GM12878 (cell line): Measurements from ENCODE around the gene KDM6A. TPM values are rescaled to one million over a fixed set of nuclear protein-coding genes. Genes with fewer than 3 reads are reported as not detected.

Source experiments
- ATAC-seq: fragments of 200-7000 bp; cut with Tn5 transposase; 3 replicates; pipeline ENCODE4 v1.9.1; 2020; ENCODE audit warnings: mild to moderate bottlenecking, moderate library complexity
- BruUV-seq: library from RNA; stranded (reverse); fragments of 400-500 nt; replicated peaks from 2 replicates; lab custom pipeline; 2021; lab: Mats Ljungman, UMichigan
- CTCF ChIA-PET: fragments of 300-600 bp; sonication (Branson Sonifier 250); formaldehyde crosslinking; extraction: SDS; loops from one replicate; lab custom pipeline; 2021; ENCODE audit warnings: inconsistent platforms; lab: Yijun Ruan, JAX
- POLR2A ChIA-PET: fragments of 350-600 bp; formaldehyde crosslinking; extraction: SDS; loops from one replicate; lab custom pipeline; 2021; ENCODE audit warnings: inconsistent platforms; lab: Charles Lee
- RAD21 ChIA-PET: fragments of 300-600 bp; sonication (Branson Sonifier 250); formaldehyde crosslinking; loops from one replicate; lab custom pipeline; 2023; ENCODE audit warnings: antibody characterized with exemption; ENCODE audit not compliant: unreplicated experiment; lab: Charles Lee
- SMC1A ChIA-PET: fragments of 300-600 bp; sonication (Branson Sonifier 250); formaldehyde crosslinking; loops from one replicate; lab custom pipeline; 2023; ENCODE audit not compliant: unreplicated experiment, uncharacterized antibody; lab: Charles Lee
- DNase-seq: peaks from one replicate; pipeline ENCODE4 v3.0.0-alpha.2; 2011; ENCODE audit warnings: low read depth, low spot score
- FAIRE-seq: peaks from 3 replicates; lab custom pipeline; 2011; peaks lifted over from hg19 to GRCh38; lab: Jason Lieb, UNC
- H2AFZ ChIP-seq: 2 replicates; pipeline ENCODE4 v1.6.0; 2011; ENCODE audit warnings: low read depth, low read length, control low read depth; ENCODE audit not compliant: control insufficient read depth
- H3K27ac ChIP-seq: 2 replicates; pipeline ENCODE4 v1.5.1; 2011; ENCODE audit warnings: control low read depth; ENCODE audit not compliant: control insufficient read depth, insufficient read depth
- H3K27me3 ChIP-seq, 2 experiments: replicated peaks in 1 of 2; 2 replicates each; pipeline versions ENCODE4 v1.6.0 to v1.6.1; 2011; ENCODE audit warnings: low read length in 1 of 2; ENCODE audit not compliant: control insufficient read depth in 2 of 2, insufficient read depth in 2 of 2
- H3K36me3 ChIP-seq, 2 experiments: 2 replicates each; pipeline ENCODE4 v1.5.1; 2011; ENCODE audit warnings: low read length in 1 of 2; ENCODE audit not compliant: control insufficient read depth in 2 of 2, insufficient read depth in 2 of 2
- H3K4me1 ChIP-seq: 2 replicates; pipeline ENCODE4 v1.6.1; 2011; ENCODE audit warnings: mild to moderate bottlenecking, low read length, moderate library complexity, mixed read lengths; ENCODE audit not compliant: control insufficient read depth, insufficient read depth
- H3K4me2 ChIP-seq: 2 replicates; pipeline ENCODE4 v1.6.0; 2011; ENCODE audit warnings: control low read depth; ENCODE audit not compliant: control insufficient read depth, insufficient read depth
- H3K4me3 ChIP-seq: fragments of 200-600 bp; sonication (generic); 2 replicates; pipeline ENCODE4 v1.5.1; 2016
- H3K79me2 ChIP-seq: 2 replicates; pipeline ENCODE4 v1.6.0; 2011; ENCODE audit warnings: low read length; ENCODE audit not compliant: control insufficient read depth, insufficient read depth
- H3K9ac ChIP-seq: 2 replicates; pipeline ENCODE4 v1.8.0; 2011; ENCODE audit warnings: low read length, control low read depth, mixed read lengths; ENCODE audit not compliant: control insufficient read depth, insufficient read depth
- H3K9me3 ChIP-seq: replicated peaks from 3 replicates; pipeline ENCODE4 v1.5.1; 2011; ENCODE audit warnings: mild to moderate bottlenecking, low read length; ENCODE audit not compliant: control insufficient read depth, insufficient read depth
- H4K20me1 ChIP-seq: 2 replicates; pipeline ENCODE4 v1.6.0; 2011; ENCODE audit not compliant: control insufficient read depth, insufficient read depth
- BACH1 ChIP-seq: fragments of 450-650 bp; IDR thresholded peaks from 2 replicates; pipeline ENCODE4 v1.6.1; 2017; ENCODE audit warnings: mild to moderate bottlenecking, borderline replicate concordance
- E2F8 ChIP-seq: fragments of 450-650 bp; IDR thresholded peaks from 2 replicates; pipeline ENCODE4 v1.6.1; 2018; ENCODE audit warnings: mild to moderate bottlenecking, low read depth, moderate library complexity; ENCODE audit not compliant: partially characterized antibody
- FOS ChIP-seq: IDR thresholded peaks from 3 replicates; pipeline ENCODE4 v1.6.1; 2011; ENCODE audit warnings: borderline replicate concordance; ENCODE audit not compliant: insufficient read length; ENCODE audit errors: extremely low read depth
- HCFC1 ChIP-seq: fragments of 150-350 bp; IDR thresholded peaks from 2 replicates; pipeline ENCODE4 v1.6.1; 2014; ENCODE audit warnings: low read length
- IKZF1 ChIP-seq: fragments of 450-650 bp; conservative IDR thresholded peaks from 2 replicates; pipeline ENCODE4 v1.6.1; 2017; ENCODE audit warnings: antibody characterized with exemption, mild to moderate bottlenecking
- JUNB ChIP-seq: IDR thresholded peaks from 2 replicates; pipeline ENCODE4 v1.6.1; 2016; ENCODE audit warnings: antibody characterized with exemption, mild to moderate bottlenecking
- JUND ChIP-seq: IDR thresholded peaks from 2 replicates; pipeline ENCODE4 v1.6.1; 2012; ENCODE audit warnings: low read depth, mild to moderate bottlenecking, low read length, improper control_type of control experiment, moderate library complexity
- KAT2A ChIP-seq: conservative IDR thresholded peaks from 2 replicates; pipeline ENCODE4 v1.6.1; 2011; ENCODE audit warnings: low read depth, low read length; ENCODE audit not compliant: control insufficient read depth
- MTA3 ChIP-seq: IDR thresholded peaks from 2 replicates; pipeline ENCODE4 v1.6.1; 2012; ENCODE audit warnings: low read length, inconsistent platforms, borderline replicate concordance
- RB1 ChIP-seq: fragments of 450-650 bp; formaldehyde crosslinking; IDR thresholded peaks from 2 replicates; pipeline ENCODE4 v1.6.1; 2017; ENCODE audit warnings: mild to moderate bottlenecking, borderline replicate concordance
- RBBP5 ChIP-seq: fragments of 200-600 bp; sonication (generic); conservative IDR thresholded peaks from 2 replicates; pipeline ENCODE4 v1.6.1; 2016
- SIN3A ChIP-seq: IDR thresholded peaks from 2 replicates; pipeline ENCODE4 v1.6.1; 2012; ENCODE audit warnings: low read depth, low read length, improper control_type of control experiment
- SPI1 ChIP-seq: IDR thresholded peaks from 2 replicates; pipeline ENCODE4 v1.6.1; 2011; ENCODE audit warnings: low read depth, mild to moderate bottlenecking, low read length, moderate library complexity, borderline replicate concordance; ENCODE audit not compliant: insufficient read depth
- TCF12 ChIP-seq: IDR thresholded peaks from 2 replicates; pipeline ENCODE4 v1.6.1; 2011; ENCODE audit warnings: low read depth, mild to moderate bottlenecking, low read length
- TCF7 ChIP-seq: IDR thresholded peaks from 2 replicates; pipeline ENCODE4 v1.6.1; 2014; ENCODE audit warnings: antibody characterized with exemption, borderline replicate concordance
- ZNF384 ChIP-seq: IDR thresholded peaks from 2 replicates; pipeline ENCODE4 v1.6.1; 2012; ENCODE audit warnings: low read depth, mild to moderate bottlenecking, low read length, improper control_type of control experiment, borderline replicate concordance
- ZNF622 ChIP-seq: fragments of 450-650 bp; IDR thresholded peaks from 2 replicates; pipeline ENCODE4 v1.6.1; 2017; ENCODE audit warnings: mild to moderate bottlenecking, inconsistent platforms
- ZZZ3 ChIP-seq: IDR thresholded peaks from 2 replicates; pipeline ENCODE4 v1.6.1; 2011; ENCODE audit warnings: low read depth; ENCODE audit not compliant: control insufficient read depth, insufficient read length
- WGBS: methylation state at CpG from one replicate; pipeline ENCODE4 v1.1.6; 2016; ENCODE audit warnings: low lambda C conversion rate; ENCODE audit not compliant: insufficient replicate concordance, insufficient coverage; ENCODE audit errors: missing lambda C conversion rate; 5-methylcytosine and 5-hydroxymethylcytosine counted together
- in situ Hi-C: fragments of 300-500 bp; cut with MboI; formaldehyde crosslinking; loops from 9 replicates; pipeline ENCODE4 v1.14.3; 2018; ENCODE audit warnings: mixed read lengths
- intact Hi-C: fragments of 100-400 bp; cut with micrococcal nuclease; formaldehyde crosslinking; loops from one replicate; pipeline ENCODE4 v1.14.2; 2022; ENCODE audit not compliant: unreplicated experiment
- polyA plus RNA-seq, 11 experiments: library from polyadenylated mRNA; depleted of rRNA in 4 of 11; unstranded in 6 of 11; stranded (reverse) in 5 of 11; fragments of >200 nt; fragmentation: Nextera tagmentation in 4 of 11; fragmentation: Illumina TruSeq in 1 of 11; extraction: Ambion mirVana in 4 of 11; extraction: Trizol in 1 of 11; gene quantifications; 1 replicate in 1 of 11; 2 replicates in 10 of 11; pipeline versions ENCODE4 v1.2.1 to v1.2.3, GENCODE V29; 2011 to 2016; ENCODE audit warnings: inconsistent platforms in 2 of 11, missing spikeins in 2 of 11, low read depth in 1 of 11
- total RNA-seq, 4 experiments: library from RNA; depleted of rRNA in 3 of 4; stranded (reverse); fragments of >200 nt in 3 of 4; fragmentation: Illumina TruSeq in 1 of 4; extraction: Trizol in 1 of 4; gene quantifications; 2 replicates each; pipeline versions ENCODE4 v1.2.1 to v1.2.3, GENCODE V29; 2013 to 2021
- TF ChIP-seq, protein P1 (sequence below): IDR thresholded peaks from 2 replicates; pipeline ENCODE4 v1.6.1; 2011; ENCODE audit warnings: low read depth, low read length, improper control_type of control experiment, borderline replicate concordance

The KDM6A gene
- total and polyA plus RNA-seq, 10 of the 15 experiments (the other 5 are each of a cell fraction or from before 2014, with no cell fraction given), result 7.9 to 29.0 (median 20.4) TPM

- ChIA-PET SMC1A (interaction anchor here (1.3 to 1.5 kb wide), 2 partner anchors 8 to 32 kb away, joined by 3 to 4 read pairs; no protein-coding TSS in a partner anchor), RAD21 (no interaction called here), POLR2A (no interaction called here), CTCF (no interaction called here)
- peaks cover 63% of the 10 kb centered on the region for H3K79me2 ChIP-seq
- H2AFZ ChIP-seq, result no peak overlapping the region
- ATAC-seq (no peak), DNase-seq (no peak), FAIRE-seq (no peak)
- no peak for TF ChIP-seq KAT2A
- no peak for TF ChIP-seq JUND
- no peak for TF ChIP-seq E2F8
- TF ChIP-seq, protein P1, sequence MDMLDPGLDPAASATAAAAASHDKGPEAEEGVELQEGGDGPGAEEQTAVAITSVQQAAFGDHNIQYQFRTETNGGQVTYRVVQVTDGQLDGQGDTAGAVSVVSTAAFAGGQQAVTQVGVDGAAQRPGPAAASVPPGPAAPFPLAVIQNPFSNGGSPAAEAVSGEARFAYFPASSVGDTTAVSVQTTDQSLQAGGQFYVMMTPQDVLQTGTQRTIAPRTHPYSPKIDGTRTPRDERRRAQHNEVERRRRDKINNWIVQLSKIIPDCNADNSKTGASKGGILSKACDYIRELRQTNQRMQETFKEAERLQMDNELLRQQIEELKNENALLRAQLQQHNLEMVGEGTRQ, result no peak
- TF ChIP-seq RBBP5, result no peak
- TF ChIP-seq TCF12, result no peak
- TF ChIP-seq HCFC1, result no peak
- TF ChIP-seq IKZF1, result no peak
- TF ChIP-seq MTA3, result no peak
- no peak for TF ChIP-seq JUNB
- TF ChIP-seq ZZZ3, result no peak
- no peak for TF ChIP-seq FOS
- no peak for TF ChIP-seq BACH1
- no peak for TF ChIP-seq ZNF622
- TF ChIP-seq SIN3A, result no peak
- no peak for TF ChIP-seq ZNF384
- no peak for TF ChIP-seq SPI1
- TF ChIP-seq RB1, result no peak
- TF ChIP-seq TCF7, result no peak
- intact Hi-C loops (no loop called here), in situ Hi-C loops (no loop called here)
- no peak overlapping the region for H3K9ac ChIP-seq
- BruUV-seq, result no TSS peak
- H3K27ac ChIP-seq, result no peak overlapping the region
- no peaks in the 10 kb centered on the region for H3K36me3 ChIP-seq
- H3K9me3 ChIP-seq, result peaks cover 2% of the 10 kb centered on the region; the same call in 1 of the 3 replicates
- WGBS, result 99% methylated on average over 16 of the region's 19 CpGs
- H3K4me3 ChIP-seq, result no peak overlapping the region
- H3K4me2 ChIP-seq, result no peak overlapping the region
- H3K4me1 ChIP-seq, result no peaks in the 10 kb centered on the region
- no peaks in the 10 kb centered on the region for H4K20me1 ChIP-seq
- H3K27me3 ChIP-seq, result no peaks in the 10 kb centered on the region
Measured at GRCh38 chrX:44952329-44953027, 79.5 kb downstream of the KDM6A start.
